ENCODE measurements around the gene OMA1.

GRCh38 chr1:58502519-58502918 lies 44.0 kb downstream of the OMA1 start:
- TF ChIP-seq CTCF (IDR thresholded peaks at IDR 0.05; ENCODE audit: low read length): no peak
- no peak for TF ChIP-seq EZH2 (IDR thresholded peaks at IDR 0.05; ENCODE audit: borderline replicate concordance, low read length)
